HUES6 (cell line): ENCODE data around the gene SPAG7.

Experiments used
- H3K27ac ChIP-seq: 2 replicates; pipeline ENCODE4 v1.7.0; 2013; ENCODE audit warnings: low read depth, mild to moderate bottlenecking, low read length, inconsistent platforms
- H3K27me3 ChIP-seq: 2 replicates; pipeline ENCODE4 v1.6.1; 2013; ENCODE audit warnings: low read length; ENCODE audit not compliant: control insufficient read depth, insufficient read depth
- H3K36me3 ChIP-seq: 2 replicates; pipeline ENCODE4 v1.6.1; 2013; ENCODE audit warnings: low read length; ENCODE audit not compliant: control insufficient read depth, insufficient read depth
- H3K4me1 ChIP-seq: 2 replicates; pipeline ENCODE4 v1.6.1; 2013; ENCODE audit warnings: low read length; ENCODE audit not compliant: control insufficient read depth, insufficient read depth
- H3K4me3 ChIP-seq: 2 replicates; pipeline ENCODE4 v1.5.1; 2013; ENCODE audit warnings: low read depth, low read length
- H3K9ac ChIP-seq: one replicate; pipeline ENCODE4 v1.6.1; 2013; ENCODE audit warnings: mild to moderate bottlenecking, low read length
- H3K9me3 ChIP-seq: 2 replicates; pipeline ENCODE4 v1.6.1; 2013; ENCODE audit warnings: low read depth, low read length; ENCODE audit not compliant: control insufficient read depth, insufficient read depth

The SPAG7 gene

DNA sequence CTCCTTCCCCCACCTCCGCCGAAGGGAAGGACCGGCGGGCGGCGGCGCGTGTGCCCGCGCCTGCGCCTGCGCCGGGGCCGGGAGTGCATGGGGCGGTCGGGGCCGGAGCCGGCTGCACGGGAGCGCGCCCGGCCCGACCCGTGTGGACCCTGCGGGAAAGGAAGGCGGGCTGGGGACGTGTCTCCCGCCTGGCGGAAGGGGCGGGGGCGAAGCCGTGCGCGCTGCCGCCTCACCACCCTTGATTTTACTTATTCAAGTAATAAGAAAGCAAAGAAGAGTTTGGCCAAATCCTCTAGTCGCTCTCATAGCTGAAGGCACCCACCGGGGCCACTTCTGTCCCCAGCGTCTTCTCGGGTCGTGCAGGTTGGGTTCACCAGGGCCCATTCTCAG, 18.7 kb downstream of the SPAG7 start:
- peaks cover 39% of the 10 kb centered on the region for H3K36me3 ChIP-seq
- H3K4me1 ChIP-seq = peaks cover 55% of the 10 kb centered on the region
- no peaks in the 10 kb centered on the region for H3K9me3 ChIP-seq
- H3K27ac ChIP-seq = peak overlapping the region; percentile 99
- peak overlapping the region; percentile 96 for H3K9ac ChIP-seq
- no peaks in the 10 kb centered on the region for H3K27me3 ChIP-seq
- H3K4me3 ChIP-seq = peak overlapping the region; percentile 95

GRCh38 chr17:4948166-4948930, 19.3 kb downstream of the SPAG7 start, which contains the start of gene PFN1:
PFN1 (minus strand) TSS chr17:4948530; CDS start chr17:4948394, 136 bp downstream.
- H3K4me1 ChIP-seq = peaks cover 49% of the 10 kb centered on the region

DNA sequence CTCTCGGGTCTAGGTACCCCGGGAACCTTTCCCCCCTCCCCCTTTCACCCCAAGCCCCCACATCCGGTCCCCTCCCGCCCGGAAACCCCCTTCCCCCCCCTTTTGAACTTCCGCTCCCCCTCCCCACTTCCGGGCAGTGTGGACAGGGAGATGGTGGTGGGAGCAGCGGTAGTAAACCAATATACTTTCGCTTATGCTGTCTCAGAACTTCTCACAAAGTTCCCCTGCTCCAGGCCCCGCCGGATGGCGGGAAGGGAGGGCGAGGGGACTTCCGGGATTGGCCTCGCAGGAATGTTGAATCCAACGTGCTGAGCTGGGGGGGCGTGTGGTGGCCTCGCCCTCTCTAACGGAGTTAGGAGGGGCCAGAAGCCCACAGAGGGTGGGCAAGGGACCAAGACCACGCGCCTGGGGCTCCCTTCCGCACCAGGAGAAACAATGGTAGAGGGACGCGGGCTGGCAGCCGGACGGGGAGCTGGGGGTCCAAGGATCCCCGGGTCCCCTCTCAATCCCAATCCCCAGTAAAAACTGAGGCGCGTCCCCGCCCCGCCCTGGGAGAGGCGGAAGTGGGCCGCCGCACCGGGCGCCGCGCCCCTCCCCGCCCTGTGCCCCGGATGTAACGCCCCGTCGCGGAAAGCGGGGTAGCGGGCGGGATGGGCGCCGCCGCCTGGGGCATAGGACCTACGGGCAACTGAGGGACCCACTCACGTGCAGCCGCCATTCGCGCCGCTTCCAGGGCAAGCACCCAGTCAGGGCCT, 20.0 kb downstream of the SPAG7 start:
- Histone ChIP-seq H3K27ac (peak overlapping the region; percentile 99), H3K9ac (peak overlapping the region; percentile 100), H3K36me3 (peaks cover 53% of the 10 kb centered on the region), H3K9me3 (no peaks in the 10 kb centered on the region), H3K4me1 (peaks cover 43% of the 10 kb centered on the region), H3K4me3 (peak overlapping the region; percentile 95), H3K27me3 (no peaks in the 10 kb centered on the region)

More at GRCh38 chr17:4948166-4948930, 19.3 kb downstream of the SPAG7 start, which contains the start of gene PFN1:
- peak within 1 kb of the TSS; percentile 100 for H3K9ac ChIP-seq
- no peaks in the 10 kb centered on the region for H3K27me3 ChIP-seq
- peak within 1 kb of the TSS; percentile 95 for H3K4me3 ChIP-seq
- H3K9me3 ChIP-seq = no peaks in the 10 kb centered on the region
- peaks cover 45% of the 10 kb centered on the region for H3K36me3 ChIP-seq
- peak within 1 kb of the TSS; percentile 99 for H3K27ac ChIP-seq

- Histone ChIP-seq H3K36me3 (peaks cover 58% of the 10 kb centered on the region), H3K27ac (peak overlapping the region; percentile 30; the same call in 1 of the 2 replicates), H3K27me3 (no peaks in the 10 kb centered on the region), H3K4me1 (peaks cover 42% of the 10 kb centered on the region), H3K9ac (peak overlapping the region; percentile 80), H3K9me3 (no peaks in the 10 kb centered on the region), H3K4me3 (peak overlapping the region; percentile 95)
Measured at GRCh38 chr17:4947010-4947410, 20.6 kb downstream of the SPAG7 start.

GRCh38 chr17:4946312-4946976, 21.2 kb downstream of the SPAG7 start:
- peak overlapping the region; percentile 95 for H3K4me3 ChIP-seq
- peaks cover 59% of the 10 kb centered on the region for H3K36me3 ChIP-seq
- peak overlapping the region; percentile 80 for H3K9ac ChIP-seq
- peaks cover 37% of the 10 kb centered on the region for H3K4me1 ChIP-seq
- H3K27me3 ChIP-seq = no peaks in the 10 kb centered on the region
- no peaks in the 10 kb centered on the region for H3K9me3 ChIP-seq
- H3K27ac ChIP-seq = peak overlapping the region; percentile 30; the same call in 1 of the 2 replicates

DNA sequence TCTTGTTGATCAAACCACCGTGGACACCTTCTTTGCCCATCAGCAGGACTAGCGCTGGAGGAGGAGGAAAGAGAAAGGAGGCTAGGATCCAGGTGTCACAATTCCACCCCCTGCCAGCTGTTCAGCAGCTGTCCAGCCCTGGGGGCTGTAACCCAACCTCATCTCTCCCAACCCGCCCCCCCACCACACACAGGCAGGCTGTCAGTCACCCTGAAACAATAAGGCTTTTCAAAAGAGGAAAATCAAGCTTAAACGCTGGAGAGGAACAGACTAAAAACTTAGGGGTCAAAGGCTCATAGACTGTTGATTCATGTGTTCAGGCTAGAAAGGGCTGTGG, 21.7 kb downstream of the SPAG7 start:
- Histone ChIP-seq H3K27me3 (no peaks in the 10 kb centered on the region), H3K9me3 (no peaks in the 10 kb centered on the region), H3K36me3 (peaks cover 59% of the 10 kb centered on the region), H3K4me1 (peaks cover 34% of the 10 kb centered on the region), H3K4me3 (peak overlapping the region; percentile 95), H3K27ac (peak overlapping the region; percentile 4; the same call in 1 of the 2 replicates), H3K9ac (peak overlapping the region; percentile 80)

DNA sequence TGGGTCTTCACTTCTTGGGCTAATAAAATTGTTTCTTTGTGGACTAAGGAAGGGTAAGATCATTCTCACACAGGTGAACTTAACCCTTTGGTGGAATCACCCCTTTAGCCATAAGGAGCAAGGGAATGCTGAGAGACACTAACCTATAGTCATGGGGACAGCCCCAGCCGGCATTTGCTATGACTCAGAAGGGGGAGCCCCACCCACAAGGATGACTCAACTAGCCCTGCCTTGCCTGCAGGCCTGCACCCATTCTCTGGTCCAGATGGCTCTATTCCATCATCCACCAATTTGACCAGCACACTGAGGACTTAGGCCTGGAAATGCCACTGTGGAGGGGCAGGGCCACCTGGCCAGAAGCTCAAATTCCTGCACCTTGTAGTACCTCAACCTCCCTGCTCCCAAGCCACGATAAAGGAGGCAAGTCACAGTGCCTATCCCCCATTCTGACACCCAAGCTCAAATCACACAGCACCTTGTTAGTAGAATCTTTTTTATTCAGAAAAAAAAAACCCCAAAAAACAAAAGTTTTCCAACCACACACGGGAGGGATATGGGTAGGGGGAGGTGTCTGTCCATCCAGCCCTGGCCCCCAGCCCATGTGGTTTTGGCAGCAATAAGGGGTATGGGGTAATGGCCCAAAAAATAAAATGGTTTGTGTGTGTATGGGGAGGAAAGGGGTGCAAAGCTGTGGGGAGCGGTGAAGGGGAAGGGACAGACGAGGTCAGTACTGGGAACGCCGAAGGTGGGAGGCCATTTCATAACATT, 22.3 kb downstream of the SPAG7 start:
- H3K9me3 ChIP-seq = no peaks in the 10 kb centered on the region
- H3K27me3 ChIP-seq = no peaks in the 10 kb centered on the region
- H3K4me3 ChIP-seq = peak overlapping the region; percentile 20
- peak overlapping the region; percentile 29 for H3K9ac ChIP-seq
- peak overlapping the region; percentile 8; the same call in 1 of the 2 replicates for H3K27ac ChIP-seq
- H3K36me3 ChIP-seq = peaks cover 59% of the 10 kb centered on the region
- H3K4me1 ChIP-seq = peaks cover 28% of the 10 kb centered on the region

DNA sequence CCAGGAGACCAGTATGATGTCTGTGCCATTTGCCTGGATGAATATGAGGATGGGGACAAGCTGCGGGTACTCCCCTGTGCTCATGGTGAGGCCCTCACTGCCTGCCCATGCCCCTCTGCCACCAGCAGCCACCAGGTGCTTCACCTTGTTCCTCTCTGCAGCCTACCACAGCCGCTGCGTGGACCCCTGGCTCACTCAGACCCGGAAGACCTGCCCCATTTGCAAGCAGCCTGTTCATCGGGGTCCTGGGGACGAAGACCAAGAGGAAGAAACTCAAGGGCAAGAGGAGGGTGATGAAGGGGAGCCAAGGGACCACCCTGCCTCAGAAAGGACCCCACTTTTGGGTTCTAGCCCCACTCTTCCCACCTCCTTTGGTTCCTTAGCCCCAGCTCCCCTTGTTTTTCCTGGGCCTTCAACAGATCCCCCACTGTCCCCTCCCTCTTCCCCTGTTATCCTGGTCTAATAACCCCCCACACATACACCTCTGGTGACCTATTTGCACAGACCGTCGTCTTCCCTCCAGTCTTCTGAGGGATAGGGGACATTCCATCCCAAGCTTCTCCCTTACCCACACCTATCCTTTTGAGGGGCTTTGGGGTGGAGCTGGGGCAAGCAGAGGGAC, 23.0 kb downstream of the SPAG7 start:
- peaks cover 59% of the 10 kb centered on the region for H3K36me3 ChIP-seq
- H3K9ac ChIP-seq = peak overlapping the region; percentile 29
- no peak overlapping the region for H3K4me3 ChIP-seq
- no peaks in the 10 kb centered on the region for H3K27me3 ChIP-seq
- peak overlapping the region; percentile 8; the same call in 1 of the 2 replicates for H3K27ac ChIP-seq
- peaks cover 27% of the 10 kb centered on the region for H3K4me1 ChIP-seq
- no peaks in the 10 kb centered on the region for H3K9me3 ChIP-seq

- H3K4me3 ChIP-seq = no peak overlapping the region
- no peaks in the 10 kb centered on the region for H3K9me3 ChIP-seq
- H3K4me1 ChIP-seq = peaks cover 27% of the 10 kb centered on the region
- peak overlapping the region; percentile 29 for H3K9ac ChIP-seq
- peak overlapping the region; percentile 8; the same call in 1 of the 2 replicates for H3K27ac ChIP-seq
- no peaks in the 10 kb centered on the region for H3K27me3 ChIP-seq
- H3K36me3 ChIP-seq = peaks cover 59% of the 10 kb centered on the region
Measured at GRCh38 chr17:4944163-4944553, 23.5 kb downstream of the SPAG7 start.
